H1 (cell line): Measurements from ENCODE around the gene CLDN2. TPM values are rescaled to one million over a fixed set of nuclear protein-coding genes. Genes with fewer than 3 reads are reported as not detected.

Source experiments
- CTCF ChIA-PET: fragments of 300-600 bp; sonication (Branson Sonifier 250); formaldehyde crosslinking; loops from one replicate; lab custom pipeline; 2021; ENCODE audit not compliant: partially characterized antibody; lab: Charles Lee
- POLR2A ChIA-PET: fragments of 300-600 bp; sonication (Branson Sonifier 250); formaldehyde crosslinking; loops from one replicate; lab custom pipeline; 2021; ENCODE audit warnings: inconsistent platforms; ENCODE audit not compliant: partially characterized antibody; lab: Charles Lee
- DNase-seq, 2 experiments: peaks; one replicate each; pipeline versions ENCODE4 v3.0.0 to v3.0.0-alpha.2; 2010 to 2022; ENCODE audit warnings: low spot score in 2 of 2, low read depth in 1 of 2, mixed read lengths in 1 of 2
- FAIRE-seq: peaks from 2 replicates; lab custom pipeline; 2011; peaks lifted over from hg19 to GRCh38; lab: Jason Lieb, UNC
- H2AFZ ChIP-seq: 2 replicates; pipeline ENCODE4 v1.8.1; 2012; ENCODE audit warnings: low read length, inconsistent platforms
- H2AK5ac ChIP-seq: 2 replicates; pipeline ENCODE4 v1.6.1; 2013; ENCODE audit warnings: low read depth, low read length
- H2BK120ac ChIP-seq: replicated peaks from 2 replicates; pipeline ENCODE3; 2013; ENCODE audit warnings: low read depth, low read length, inconsistent platforms
- H2BK12ac ChIP-seq: 2 replicates; pipeline ENCODE4 v1.6.1; 2013; ENCODE audit warnings: low read depth, low read length
- H2BK15ac ChIP-seq: 2 replicates; pipeline ENCODE4 v1.6.1; 2013; ENCODE audit warnings: low read length
- H2BK20ac ChIP-seq: 2 replicates; pipeline ENCODE4 v1.6.1; 2013; ENCODE audit warnings: low read length
- H2BK5ac ChIP-seq: 2 replicates; pipeline ENCODE4 v1.6.1; 2013; ENCODE audit warnings: low read depth, low read length
- H3K14ac ChIP-seq: 2 replicates; pipeline ENCODE4 v1.6.1; 2013; ENCODE audit warnings: inconsistent platforms; ENCODE audit not compliant: insufficient read length
- H3K18ac ChIP-seq: 2 replicates; pipeline ENCODE4 v1.6.1; 2013; ENCODE audit warnings: low read length; ENCODE audit errors: extremely low read depth
- H3K23ac ChIP-seq: 2 replicates; pipeline ENCODE4 v1.6.1; 2013; ENCODE audit warnings: inconsistent platforms; ENCODE audit not compliant: insufficient read length
- H3K23me2 ChIP-seq: 2 replicates; pipeline ENCODE4 v1.6.1; 2013; ENCODE audit warnings: low read depth, low read length
- H3K27ac ChIP-seq: 2 replicates; pipeline ENCODE4 v1.6.1; 2011; ENCODE audit warnings: low read depth, low read length, inconsistent platforms
- H3K27me3 ChIP-seq, 4 experiments: replicated peaks in 1 of 4; 1 replicate in 1 of 4; 2 replicates in 3 of 4; pipeline versions ENCODE4 v1.6.1 to v1.8.1; 2011 to 2013; ENCODE audit warnings: low read length in 3 of 4, mild to moderate bottlenecking in 3 of 4, inconsistent platforms in 2 of 4, mixed read lengths in 2 of 4, moderate library complexity in 1 of 4; ENCODE audit not compliant: control insufficient read depth in 3 of 4, insufficient read depth in 3 of 4; ENCODE audit errors: extremely low read depth in 1 of 4
- H3K36me3 ChIP-seq, 4 experiments: 2 replicates each; pipeline versions ENCODE4 v1.6.1 to v1.8.1; 2011 to 2013; ENCODE audit warnings: mild to moderate bottlenecking in 4 of 4, low read length in 3 of 4, moderate library complexity in 2 of 4, control low read depth in 1 of 4, inconsistent platforms in 1 of 4; ENCODE audit not compliant: insufficient read depth in 4 of 4, control insufficient read depth in 2 of 4
- H3K4ac ChIP-seq: replicated peaks from 2 replicates; pipeline ENCODE3; 2013; ENCODE audit warnings: low read length, low read depth, mixed read lengths, inconsistent platforms; ENCODE audit not compliant: insufficient read length
- H3K4me1 ChIP-seq, 4 experiments: replicated peaks in 1 of 4; 1 replicate in 1 of 4; 2 replicates in 3 of 4; pipeline versions ENCODE4 v1.6.1 to v1.8.1; 2011 to 2013; ENCODE audit warnings: low read length in 3 of 4, inconsistent platforms in 2 of 4, mixed read lengths in 1 of 4; ENCODE audit not compliant: insufficient read depth in 4 of 4, control insufficient read depth in 3 of 4
- H3K4me2 ChIP-seq, 2 experiments: 2 replicates each; pipeline versions ENCODE4 v1.6.1 to v1.8.1; 2011 to 2013; ENCODE audit warnings: low read depth in 2 of 2, low read length in 2 of 2, control low read depth in 1 of 2, inconsistent platforms in 1 of 2, mild to moderate bottlenecking in 1 of 2; ENCODE audit not compliant: insufficient read depth in 1 of 2
- H3K4me3 ChIP-seq, 4 experiments: fragments of 200-600, 300-600 bp in 1 of 4; sonication (generic), shearing (Covaris generic), sonication (Bioruptor Twin) in 1 of 4; 2 replicates each; pipeline versions ENCODE4 v1.5.1 to v1.8.1; 2011 to 2016; ENCODE audit warnings: low read length in 4 of 4, low read depth in 3 of 4, control low read depth in 2 of 4, inconsistent platforms in 2 of 4, mild to moderate bottlenecking in 2 of 4, mixed read lengths in 1 of 4, moderate library complexity in 1 of 4; ENCODE audit not compliant: insufficient read depth in 2 of 4; ENCODE audit errors: extremely low read depth in 1 of 4
- H3K56ac ChIP-seq: replicated peaks from 2 replicates; pipeline ENCODE3; 2013; ENCODE audit warnings: low read depth, mild to moderate bottlenecking, mixed read lengths, low read length, inconsistent platforms; ENCODE audit not compliant: insufficient read length
- H3K79me1 ChIP-seq: 2 replicates; pipeline ENCODE4 v1.6.1; 2013; ENCODE audit warnings: low read depth, low read length, control low read depth
- H3K79me2 ChIP-seq, 2 experiments: 2 replicates each; pipeline versions ENCODE4 v1.6.1 to v1.8.1; 2012 to 2013; ENCODE audit warnings: low read length in 2 of 2, mild to moderate bottlenecking in 2 of 2, inconsistent platforms in 1 of 2; ENCODE audit not compliant: insufficient read depth in 2 of 2, control insufficient read depth in 1 of 2
- H3K9ac ChIP-seq, 4 experiments: replicated peaks in 1 of 4; 1 replicate in 1 of 4; 2 replicates in 3 of 4; pipeline versions ENCODE4 v1.6.1 to v1.8.1; 2011 to 2013; ENCODE audit warnings: low read depth in 3 of 4, low read length in 3 of 4, control low read depth in 2 of 4, mild to moderate bottlenecking in 2 of 4, moderate library complexity in 2 of 4, inconsistent platforms in 1 of 4; ENCODE audit errors: extremely low read depth in 1 of 4
- H3K9me3 ChIP-seq, 2 experiments: 2 replicates each; pipeline versions ENCODE4 v1.6.1 to v1.8.1; 2012 to 2013; ENCODE audit warnings: mild to moderate bottlenecking in 2 of 2, moderate library complexity in 2 of 2, control low read depth in 1 of 2, inconsistent platforms in 1 of 2, low read depth in 1 of 2, low read length in 1 of 2, mixed read lengths in 1 of 2; ENCODE audit not compliant: insufficient read depth in 2 of 2
- H4K20me1 ChIP-seq, 2 experiments: replicated peaks in 1 of 2; 2 replicates each; pipeline versions ENCODE3 to v1.8.1; 2011 to 2013; ENCODE audit warnings: inconsistent platforms in 2 of 2, low read length in 2 of 2, mild to moderate bottlenecking in 1 of 2; ENCODE audit not compliant: insufficient read depth in 2 of 2, control insufficient read depth in 1 of 2
- H4K5ac ChIP-seq: 2 replicates; pipeline ENCODE4 v1.6.1; 2013; ENCODE audit warnings: low read length, low read depth, mixed read lengths, inconsistent platforms; ENCODE audit not compliant: insufficient read length
- H4K8ac ChIP-seq: 2 replicates; pipeline ENCODE4 v1.8.0; 2013; ENCODE audit warnings: mild to moderate bottlenecking, moderate library complexity, low read length, inconsistent platforms; ENCODE audit not compliant: insufficient read depth; ENCODE audit errors: extremely low read depth
- H4K91ac ChIP-seq: replicated peaks from 2 replicates; pipeline ENCODE3; 2013; ENCODE audit warnings: low read length, mixed read lengths, inconsistent platforms; ENCODE audit not compliant: insufficient read length
- CEBPB ChIP-seq: IDR thresholded peaks from 2 replicates; pipeline ENCODE4 v1.6.1; 2012; ENCODE audit warnings: low read depth, low read length
- CTBP2 ChIP-seq: IDR thresholded peaks from 2 replicates; pipeline ENCODE4 v1.7.0; 2011; ENCODE audit warnings: borderline replicate concordance, mild to moderate bottlenecking, moderate library complexity, mixed read lengths, low read length; ENCODE audit not compliant: insufficient read depth, insufficient read length
- GTF2F1 ChIP-seq: IDR thresholded peaks from 2 replicates; pipeline ENCODE4 v1.6.1; 2012; ENCODE audit warnings: low read depth, low read length, improper control_type of control experiment, borderline replicate concordance
- JUND ChIP-seq: IDR thresholded peaks from 2 replicates; pipeline ENCODE4 v1.6.1; 2011; ENCODE audit warnings: mild to moderate bottlenecking, improper control_type of control experiment, low read length
- POLR2AphosphoS5 ChIP-seq: IDR thresholded peaks from 2 replicates; pipeline ENCODE4 v1.6.1; 2011; ENCODE audit warnings: low read depth, low read length
- RXRA ChIP-seq: IDR thresholded peaks from 2 replicates; pipeline ENCODE4 v1.6.1; 2011; ENCODE audit warnings: low read depth, mild to moderate bottlenecking, low read length, moderate library complexity; ENCODE audit not compliant: insufficient read depth
- SUZ12 ChIP-seq: fragments of 200-600 bp; sonication (generic); IDR thresholded peaks from 2 replicates; pipeline ENCODE4 v1.6.1; 2012; ENCODE audit warnings: mild to moderate bottlenecking, inconsistent platforms, low read length, moderate library complexity, mixed read lengths
- TEAD4 ChIP-seq: IDR thresholded peaks from 2 replicates; pipeline ENCODE4 v1.6.1; 2012; ENCODE audit warnings: low read depth, low read length, inconsistent platforms, mixed read lengths
- YY1 ChIP-seq: IDR thresholded peaks from 2 replicates; pipeline ENCODE4 v1.6.1; 2011; ENCODE audit warnings: low read depth, mild to moderate bottlenecking, low read length
- WGBS, 2 experiments: shearing (Covaris generic) in 1 of 2; methylation state at CpG; one replicate each; pipeline versions ENCODE4 v1.1.6 to v1.1.7; 2013 to 2015; ENCODE audit warnings: low lambda C conversion rate in 2 of 2, mixed read lengths in 2 of 2, inconsistent platforms in 1 of 2, low coverage in 1 of 2, missing lambda C conversion rate in 1 of 2; ENCODE audit not compliant: insufficient replicate concordance in 2 of 2, insufficient coverage in 1 of 2, insufficient read length in 1 of 2; ENCODE audit errors: extremely low coverage in 1 of 2, missing lambda C conversion rate in 1 of 2; 5-methylcytosine and 5-hydroxymethylcytosine counted together
- polyA plus RNA-seq, 7 experiments: library from polyadenylated mRNA; depleted of rRNA in 3 of 7; stranded (reverse) in 5 of 7; unstranded in 2 of 7; fragments of >200 nt in 5 of 7; fragments of 200-250 nt in 2 of 7; gene quantifications; 1 replicate in 5 of 7; 2 replicates in 1 of 7; 4 replicates in 1 of 7; pipeline versions ENCODE4 v1.2.1 to v1.2.3, GENCODE V29; 2011 to 2013; ENCODE audit warnings: missing spikeins in 2 of 7, mixed read lengths in 2 of 7
- total RNA-seq: library from RNA; stranded (reverse); fragmentation: NEBNext Ultra II Directional; extraction: Animal tissue kit (Norgen Biotek cat#: 25700); gene quantifications from 2 replicates; pipeline ENCODE4 v1.2.1, GENCODE V29; 2021
- TF ChIP-seq, protein P1 (sequence below): IDR thresholded peaks from 2 replicates; pipeline ENCODE4 v1.6.1; 2011; ENCODE audit warnings: low read depth, mild to moderate bottlenecking, low read length; ENCODE audit not compliant: insufficient read depth
- TF ChIP-seq, protein P2 (sequence below): IDR thresholded peaks from 2 replicates; pipeline ENCODE4 v1.6.1; 2011; ENCODE audit warnings: low read length, improper control_type of control experiment

The CLDN2 gene
- total and polyA plus RNA-seq, 2 of the 8 experiments (the other 6 are each of a cell fraction or from before 2014, with no cell fraction given): 0.02 TPM; not detected in 1

DNA sequence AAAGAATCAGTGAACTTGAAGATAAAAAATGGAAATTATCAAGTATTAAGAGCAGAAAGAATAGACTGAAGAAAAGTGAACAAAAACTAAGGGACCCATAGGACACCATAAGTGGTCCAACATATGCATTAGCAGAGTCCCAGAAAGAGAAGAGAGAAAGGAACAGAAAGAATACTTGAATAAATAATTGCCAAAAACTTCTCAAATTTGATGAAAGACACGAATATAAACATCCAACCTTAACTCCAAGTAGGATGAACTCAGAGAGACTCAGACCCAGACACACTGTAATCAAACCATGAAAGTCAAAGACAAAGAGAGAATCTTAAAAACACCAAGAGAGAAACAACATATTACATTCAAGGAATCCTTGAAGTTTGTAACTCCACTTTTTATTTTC, 44.1 kb downstream of the CLDN2 start:
- Histone ChIP-seq H2AK5ac (no peak overlapping the region), H3K79me2 (no peaks in the 10 kb centered on the region), H3K56ac (no peak overlapping the region), H3K18ac (no peak overlapping the region), H3K79me1 (no peaks in the 10 kb centered on the region), H3K23ac (no peak overlapping the region), H3K27me3 (no peaks in the 10 kb centered on the region), H3K4ac (no peak overlapping the region), H3K36me3 (no peaks in the 10 kb centered on the region), H2BK12ac (no peak overlapping the region), H4K5ac (no peak overlapping the region), H3K4me3 (no peak overlapping the region), H2AFZ (no peak overlapping the region), H4K8ac (no peak overlapping the region), H3K14ac (no peak overlapping the region), H3K9me3 (no peaks in the 10 kb centered on the region), H3K27ac (no peak overlapping the region), H2BK5ac (no peak overlapping the region), H2BK20ac (no peak overlapping the region), H2BK15ac (no peak overlapping the region), H3K23me2 (no peaks in the 10 kb centered on the region), H2BK120ac (no peak overlapping the region), H3K9ac (no peak overlapping the region), H4K91ac (no peak overlapping the region), H3K4me2 (no peak overlapping the region), H3K4me1 (no peaks in the 10 kb centered on the region), H4K20me1 (no peaks in the 10 kb centered on the region)
- WGBS, 2 experiments: 64% methylated on average over 1 of the region's 1 CpG; no CpG with 5 or more reads in 1 of the 2 experiments
- DNase-seq: no peak
- no peak for FAIRE-seq
- ChIA-PET CTCF (interaction anchor here (0.7 to 1.8 kb wide), 2 partner anchors 13 to 70 kb away, joined by 4 read pairs; no protein-coding TSS in a partner anchor), POLR2A (no interaction called here)
- TF ChIP-seq, protein P1, sequence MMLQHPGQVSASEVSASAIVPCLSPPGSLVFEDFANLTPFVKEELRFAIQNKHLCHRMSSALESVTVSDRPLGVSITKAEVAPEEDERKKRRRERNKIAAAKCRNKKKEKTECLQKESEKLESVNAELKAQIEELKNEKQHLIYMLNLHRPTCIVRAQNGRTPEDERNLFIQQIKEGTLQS: no peak
- TF ChIP-seq SUZ12 (no peak), CEBPB (no peak), POLR2AphosphoS5 (no peak), YY1 (no peak), JUND (no peak), RXRA (no peak), TEAD4 (no peak), CTBP2 (no peak), GTF2F1 (no peak)
- TF ChIP-seq, protein P2, sequence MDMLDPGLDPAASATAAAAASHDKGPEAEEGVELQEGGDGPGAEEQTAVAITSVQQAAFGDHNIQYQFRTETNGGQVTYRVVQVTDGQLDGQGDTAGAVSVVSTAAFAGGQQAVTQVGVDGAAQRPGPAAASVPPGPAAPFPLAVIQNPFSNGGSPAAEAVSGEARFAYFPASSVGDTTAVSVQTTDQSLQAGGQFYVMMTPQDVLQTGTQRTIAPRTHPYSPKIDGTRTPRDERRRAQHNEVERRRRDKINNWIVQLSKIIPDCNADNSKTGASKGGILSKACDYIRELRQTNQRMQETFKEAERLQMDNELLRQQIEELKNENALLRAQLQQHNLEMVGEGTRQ: no peak
